IPS-11a (cell line): Measurements from ENCODE around the gene PRRT1B.
"Not testable (repeated sequence)": the region's sequence is repeated elsewhere in the genome, so short reads cannot be mapped to it uniquely, and the experiment has no call there.

Experiments used
- H3K4me3 ChIP-seq: one replicate; pipeline ENCODE4 v1.5.1; 2013; ENCODE audit warnings: low read depth, low read length, control low read depth

PRRT1B gene

DNA sequence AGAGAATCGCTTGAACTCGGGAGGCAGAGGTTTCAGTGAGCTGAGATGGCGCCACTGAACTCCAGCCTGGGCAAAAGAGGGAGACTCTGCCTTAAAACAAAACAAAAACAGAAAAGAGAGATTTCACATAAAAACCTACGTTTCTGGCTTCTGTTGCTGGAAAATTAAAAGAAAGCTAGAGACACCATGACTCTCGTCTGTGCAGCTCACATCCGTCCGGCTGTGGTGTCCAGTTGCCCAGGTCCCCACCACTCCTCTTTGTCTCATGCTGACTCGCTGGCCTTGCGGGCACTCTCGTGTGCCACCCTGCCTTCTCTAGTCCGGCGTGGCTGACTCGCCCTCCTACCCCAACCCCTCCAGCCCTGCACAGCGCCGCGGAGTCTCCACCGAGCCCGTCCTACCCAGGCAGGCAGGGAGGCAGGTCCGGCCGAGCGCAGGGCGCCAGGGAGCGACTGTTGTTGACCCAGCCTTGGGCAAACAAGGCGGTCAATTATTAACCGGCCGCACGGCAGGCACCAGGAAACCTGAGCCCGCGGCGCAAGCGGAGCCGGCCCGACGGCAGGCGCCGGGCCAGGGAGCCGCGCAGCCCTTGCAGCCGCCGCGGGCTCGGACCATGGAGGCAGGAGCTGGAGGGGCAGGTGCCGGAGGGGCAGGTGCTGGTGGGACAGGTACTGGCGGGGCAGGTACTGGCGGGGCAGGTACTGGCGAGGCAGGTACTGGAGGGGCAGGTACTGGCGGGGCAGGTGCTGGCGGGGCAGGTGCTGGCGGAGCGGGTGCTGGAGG is at the start of gene PRRT1B:
Gene PRRT1B, plus strand, starts transcription at position 521 of the 783 bp plus-strand sequence. Its CDS starts 93 bp downstream, at position 614.
- peak within 1 kb of the TSS; percentile 17 for H3K4me3 ChIP-seq

- H3K4me3 ChIP-seq: no peak overlapping the region
Observed at GRCh38 chr9:131495785-131496184, 49.5 kb upstream of the PRRT1B start.

GRCh38 chr9:131496844-131497405 is 48.4 kb upstream of the PRRT1B start:
- no peak overlapping the region for H3K4me3 ChIP-seq

GRCh38 chr9:131499254-131499767 is 46.0 kb upstream of the PRRT1B start:
- H3K4me3 ChIP-seq: no peak overlapping the region

- H3K4me3 ChIP-seq: no peak overlapping the region
Observed at GRCh38 chr9:131500377-131500776, 44.9 kb upstream of the PRRT1B start.

GRCh38 chr9:131500939-131501541 is 44.3 kb upstream of the PRRT1B start:
- no peak overlapping the region for H3K4me3 ChIP-seq

GRCh38 chr9:131502781-131503625 is 42.3 kb upstream of the PRRT1B start, which contains the start of gene POMT1:
Gene POMT1, plus strand, starts transcription at chr9:131502918. Its CDS starts 1,301 bp downstream, at chr9:131504219.
- peak within 1 kb of the TSS; percentile 72 for H3K4me3 ChIP-seq

GRCh38 chr9:131503626-131504465 is 41.5 kb upstream of the PRRT1B start:
- H3K4me3 ChIP-seq: peak overlapping the region; percentile 72

DNA sequence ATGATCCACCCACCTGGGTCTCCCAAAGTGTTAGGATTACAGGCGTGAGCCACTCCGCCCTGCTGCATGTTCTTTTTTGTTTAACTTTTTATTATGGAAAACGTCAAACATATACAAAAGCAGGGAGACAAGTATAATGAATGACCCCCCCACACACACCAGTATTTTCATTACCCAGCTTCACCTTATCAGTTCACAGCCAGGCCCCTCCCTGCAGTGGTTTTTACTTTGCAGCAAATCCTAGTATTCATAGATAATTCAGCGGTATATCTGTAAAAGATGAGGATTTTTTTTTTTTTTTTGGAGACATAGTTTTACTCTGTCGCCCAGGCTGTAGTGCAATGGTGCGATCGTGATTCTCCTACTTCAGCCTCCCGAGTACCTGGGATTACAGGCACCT is 40.3 kb upstream of the PRRT1B start:
- no peak overlapping the region for H3K4me3 ChIP-seq

- no peak overlapping the region for H3K4me3 ChIP-seq
Observed at GRCh38 chr9:131511416-131511815, 33.9 kb upstream of the PRRT1B start.

DNA sequence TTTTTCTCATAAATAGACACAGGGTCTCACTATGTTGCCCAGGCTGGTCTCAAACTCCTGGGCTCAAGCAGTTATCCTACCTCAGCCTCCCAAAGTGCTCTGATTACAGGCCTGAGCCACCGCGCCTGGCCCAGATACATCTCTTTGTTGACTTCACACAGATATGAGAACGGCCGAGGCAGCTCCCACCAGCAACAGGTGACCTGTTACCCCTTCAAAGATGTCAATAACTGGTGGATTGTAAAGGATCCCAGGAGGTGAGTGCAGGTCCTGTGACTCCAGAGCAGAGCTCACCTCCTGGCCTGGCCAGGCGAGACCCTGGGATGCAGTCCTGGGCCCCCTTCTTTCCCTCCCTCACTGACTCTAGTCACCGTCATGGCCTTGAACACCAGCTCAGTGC is 33.4 kb upstream of the PRRT1B start:
- H3K4me3 ChIP-seq: no peak overlapping the region

DNA sequence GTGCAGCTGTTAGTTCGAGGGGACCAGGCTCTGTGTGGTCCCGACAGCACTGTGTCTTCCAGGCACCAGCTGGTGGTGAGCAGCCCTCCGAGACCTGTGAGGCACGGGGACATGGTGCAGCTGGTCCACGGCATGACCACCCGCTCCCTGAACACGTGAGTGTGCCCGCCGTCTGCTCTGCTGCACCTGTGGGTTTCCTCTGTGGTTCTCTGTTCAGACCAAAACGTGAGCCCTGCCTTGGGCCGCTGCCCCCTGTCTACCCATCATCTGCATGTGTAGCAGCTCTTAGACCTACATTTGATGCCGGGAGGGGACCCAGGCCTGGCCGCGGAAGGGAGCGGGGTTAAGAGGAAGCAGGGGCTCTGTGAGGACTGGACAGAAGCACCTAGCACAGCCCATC is 32.1 kb upstream of the PRRT1B start:
- H3K4me3 ChIP-seq: no peak overlapping the region

- not testable (repeated sequence) for H3K4me3 ChIP-seq
Observed at GRCh38 chr9:131515559-131516031, 29.7 kb upstream of the PRRT1B start.

- no peak overlapping the region for H3K4me3 ChIP-seq
Observed at GRCh38 chr9:131516100-131516499, 29.2 kb upstream of the PRRT1B start.

GRCh38 chr9:131516930-131517329 is 28.4 kb upstream of the PRRT1B start:
- H3K4me3 ChIP-seq: no peak overlapping the region

DNA sequence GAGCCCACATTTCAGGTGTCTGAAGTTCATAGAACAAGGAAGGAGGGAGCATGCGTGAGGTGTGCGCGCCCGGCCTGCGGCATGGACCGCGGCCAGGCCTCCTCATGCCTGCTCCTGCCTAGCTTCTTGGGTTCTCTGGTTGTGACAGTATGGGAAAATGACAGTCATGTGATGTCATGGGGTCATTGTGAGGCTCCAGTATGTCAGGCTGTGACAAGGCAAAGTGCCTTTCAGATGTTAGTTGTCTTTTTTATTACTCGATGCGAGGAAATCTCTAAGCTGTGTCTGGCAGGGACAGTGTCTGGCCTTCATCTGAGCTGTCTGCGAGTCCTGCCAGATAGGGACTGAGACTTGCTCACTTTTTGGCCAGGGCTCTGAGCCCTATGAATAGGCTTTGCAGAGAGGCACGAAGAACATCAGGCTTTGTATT is 27.5 kb upstream of the PRRT1B start:
- H3K4me3 ChIP-seq: no peak overlapping the region

DNA sequence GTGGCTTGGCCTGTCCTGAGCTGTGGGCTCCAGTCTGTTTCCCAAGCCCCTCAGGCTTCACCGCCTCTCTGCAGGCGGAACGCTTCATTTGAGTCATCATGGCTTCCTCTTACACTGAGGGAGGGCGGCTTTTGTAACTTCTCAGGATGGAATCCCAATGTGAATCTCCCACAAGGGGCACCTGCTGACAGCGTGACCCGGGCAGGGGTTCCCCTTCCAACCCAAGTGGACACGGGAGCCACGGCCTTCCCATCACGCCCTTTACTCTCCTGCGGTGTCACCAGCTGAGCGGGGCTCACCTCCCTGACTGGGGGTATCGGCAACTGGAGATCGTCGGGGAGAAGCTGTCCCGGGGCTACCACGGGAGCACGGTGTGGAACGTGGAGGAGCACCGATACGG is 26.8 kb upstream of the PRRT1B start:
- H3K4me3 ChIP-seq: no peak overlapping the region

DNA sequence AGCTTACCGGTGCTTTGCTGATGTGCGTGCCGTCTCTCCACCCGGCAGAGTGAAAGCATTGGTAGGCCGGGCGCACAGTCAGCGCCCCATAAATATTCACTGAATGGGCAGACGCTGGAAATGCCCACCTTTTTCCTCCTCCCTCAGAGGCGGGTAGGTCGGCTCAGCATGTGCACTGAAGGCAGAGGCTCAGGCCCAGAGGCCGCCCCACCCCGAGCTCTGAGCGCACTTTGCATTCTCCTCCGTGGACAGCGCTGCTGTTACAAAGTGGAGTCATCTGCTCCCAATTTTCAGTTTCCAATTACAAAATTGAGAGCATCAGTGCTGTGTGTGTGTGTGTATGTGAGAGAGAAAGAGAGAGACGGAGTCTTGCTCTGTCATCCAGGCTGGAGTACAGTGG is 24.8 kb upstream of the PRRT1B start:
- no peak overlapping the region for H3K4me3 ChIP-seq

DNA sequence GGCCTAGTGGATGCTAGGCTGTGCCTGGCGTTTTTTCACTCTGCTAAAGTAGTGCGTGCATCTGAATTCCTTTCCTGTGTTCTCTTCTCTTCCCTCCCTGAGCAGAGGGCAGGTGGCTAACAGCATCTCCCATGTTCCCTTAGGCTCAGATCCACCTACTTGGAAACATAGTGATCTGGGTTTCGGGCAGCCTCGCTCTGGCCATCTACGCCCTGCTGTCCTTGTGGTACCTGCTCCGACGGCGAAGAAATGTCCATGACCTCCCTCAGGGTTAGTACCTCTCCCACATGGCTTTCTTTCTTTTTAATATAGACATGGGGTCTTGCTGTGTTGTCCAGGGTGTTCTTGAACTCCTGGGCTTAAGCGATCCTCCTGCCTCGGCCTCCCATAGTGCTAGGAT is 24.1 kb upstream of the PRRT1B start:
- no peak overlapping the region for H3K4me3 ChIP-seq

DNA sequence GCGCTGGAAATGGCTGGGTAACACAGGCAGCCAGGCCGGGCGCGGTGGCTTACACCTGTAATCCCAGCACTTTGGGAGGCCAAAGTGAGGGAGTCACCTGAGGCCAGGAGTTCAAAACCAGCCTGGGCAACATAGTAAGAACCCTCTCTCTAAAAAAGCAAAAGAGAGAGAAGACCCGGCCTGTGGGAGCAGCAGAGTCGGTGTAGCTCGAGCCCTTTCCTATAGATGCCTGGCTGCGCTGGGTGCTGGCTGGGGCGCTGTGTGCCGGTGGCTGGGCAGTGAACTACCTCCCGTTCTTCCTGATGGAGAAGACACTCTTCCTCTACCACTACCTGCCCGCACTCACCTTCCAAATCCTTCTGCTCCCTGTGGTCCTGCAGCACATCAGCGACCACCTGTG is 23.5 kb upstream of the PRRT1B start:
- H3K4me3 ChIP-seq: no peak overlapping the region
